NCI-H2029 treated with DMSO at 0.1 percent for 48 hours (cell line): ENCODE results near the gene EHMT1.
"Not testable (repeated sequence)": the region's sequence is repeated elsewhere in the genome, so short reads cannot be mapped to it uniquely, and the experiment has no call there.

Experiments
- DNase-seq: peaks from one replicate; lab custom pipeline; 2025; lab: John Stamatoyannopoulos, UW

The EHMT1 gene

DNA sequence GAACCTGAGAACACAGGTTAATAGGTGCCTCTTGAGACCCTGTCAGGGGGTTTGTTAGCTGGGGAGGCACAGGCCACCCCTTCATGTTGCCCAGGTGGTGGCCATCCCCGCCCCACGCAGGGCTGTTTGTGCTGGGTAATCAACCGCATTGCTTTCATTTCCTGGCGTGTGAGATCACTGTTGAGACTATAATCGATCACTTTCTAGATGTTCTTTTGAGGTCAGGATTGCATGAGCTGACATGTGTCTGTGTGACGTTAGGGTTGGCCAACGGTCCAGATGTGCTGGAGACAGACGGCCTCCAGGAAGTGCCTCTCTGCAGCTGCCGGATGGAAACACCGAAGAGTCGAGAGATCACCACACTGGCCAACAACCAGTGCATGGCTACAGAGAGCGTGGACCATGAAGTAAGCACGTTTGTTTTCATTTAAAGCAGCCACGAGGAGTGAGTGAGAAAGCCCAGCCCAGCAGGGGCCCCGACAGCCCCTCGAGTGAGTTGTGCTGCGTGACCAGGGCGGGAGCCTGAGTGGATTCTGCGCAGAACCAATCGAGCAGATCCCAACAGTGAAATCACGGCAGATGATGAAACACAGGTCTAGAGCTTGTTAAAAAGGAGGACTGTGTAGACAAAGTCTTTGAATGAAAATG lies 143.7 kb downstream of the EHMT1 start:
- DNase-seq: no peak

DNA sequence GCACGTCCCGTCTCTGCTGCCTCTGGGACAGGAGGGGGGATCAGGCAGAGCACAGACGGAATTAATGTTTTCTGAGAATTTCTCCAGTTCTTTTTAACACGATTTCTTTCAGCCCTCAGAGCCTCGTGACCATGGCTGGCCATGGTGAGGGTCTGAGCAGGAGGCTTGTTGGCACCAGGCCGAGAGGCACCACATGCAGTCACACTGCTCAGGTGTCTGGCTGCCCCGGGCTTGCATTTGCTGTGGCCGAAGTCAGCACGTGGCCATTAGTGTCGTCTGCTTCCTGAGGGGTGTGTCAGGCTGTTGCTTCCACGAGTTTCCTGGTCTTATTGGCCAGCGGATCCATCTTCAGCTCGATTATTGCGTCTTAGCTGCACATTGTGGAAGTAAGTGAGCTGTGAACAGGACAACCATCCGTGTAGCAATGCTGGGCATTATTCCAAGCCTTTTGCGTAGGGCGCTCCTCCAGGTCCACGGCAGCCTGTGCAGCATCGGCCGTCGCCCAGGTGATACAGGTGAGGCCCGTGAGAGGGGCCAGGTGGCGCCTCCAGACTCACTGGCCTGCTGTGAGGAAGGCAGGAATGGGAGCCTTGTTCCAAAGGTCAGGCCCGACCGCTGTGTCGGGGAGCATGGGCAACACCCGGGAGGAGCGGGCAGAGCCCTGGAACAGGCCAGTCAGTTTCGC lies 144.6 kb downstream of the EHMT1 start:
- DNase-seq: peak; percentile 3

DNA sequence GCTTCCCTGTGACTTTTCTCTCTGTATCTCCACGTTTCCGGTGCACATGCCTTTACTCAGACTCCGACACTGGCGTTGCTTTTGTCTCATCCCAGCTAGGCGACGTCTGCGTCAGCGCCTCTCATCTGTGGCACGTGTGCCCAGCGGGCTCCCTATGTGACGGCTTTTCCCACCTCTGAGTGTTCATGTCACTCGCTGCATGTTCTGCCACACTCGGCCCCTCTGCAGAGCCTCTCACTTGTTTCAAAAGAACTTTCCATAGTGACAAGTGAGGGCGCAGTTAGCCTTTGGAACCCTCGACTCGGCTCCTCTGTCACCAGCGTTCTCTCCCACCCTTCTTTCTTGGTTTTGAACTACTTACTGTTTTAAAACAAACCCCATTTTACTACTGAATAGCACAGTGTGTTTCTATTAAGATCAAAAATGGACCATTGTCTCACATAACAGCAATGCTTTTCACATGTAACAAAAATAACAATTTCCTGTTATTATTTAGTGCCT lies 145.4 kb downstream of the EHMT1 start:
- DNase-seq: no peak

DNA sequence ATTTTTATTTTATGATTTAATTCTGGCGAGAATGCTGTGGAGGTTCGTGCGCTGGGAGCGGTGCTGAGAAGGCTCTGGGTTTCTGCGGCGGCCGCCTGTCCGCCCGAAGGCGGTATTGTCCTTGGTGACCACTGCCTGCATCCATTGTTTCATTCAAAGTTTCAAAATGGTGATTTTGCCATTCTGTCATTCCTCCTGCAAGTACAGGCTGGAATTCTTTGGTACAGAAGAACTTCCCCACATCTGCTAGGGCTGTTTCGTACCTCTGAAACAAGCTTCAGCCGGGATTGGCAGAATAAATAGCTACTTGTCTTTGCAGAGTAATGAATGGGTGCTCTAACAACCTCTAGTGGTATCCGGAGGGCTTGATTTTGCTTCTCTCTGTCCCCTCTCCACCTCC lies 146.2 kb downstream of the EHMT1 start:
- no peak for DNase-seq

DNA sequence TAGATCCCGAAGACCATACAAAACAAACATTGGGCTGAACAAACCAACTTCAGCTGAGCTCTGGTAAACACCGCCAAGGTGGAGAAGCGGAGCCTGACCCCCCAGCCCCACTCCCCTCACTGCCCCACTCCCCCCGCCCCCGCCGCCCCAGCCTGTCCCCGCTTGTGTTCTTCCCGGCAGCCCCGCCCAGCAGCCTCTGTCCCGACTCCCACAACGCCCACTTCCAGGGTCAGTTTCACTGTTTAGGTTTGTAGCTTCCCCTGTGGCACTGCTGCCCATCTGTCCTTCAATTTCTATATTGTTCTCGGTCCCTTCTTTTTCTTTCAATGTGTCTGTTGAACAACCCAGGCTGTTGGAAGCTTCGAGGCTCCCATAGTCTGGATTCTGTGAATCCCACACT lies 146.7 kb downstream of the EHMT1 start:
- no peak for DNase-seq

DNA sequence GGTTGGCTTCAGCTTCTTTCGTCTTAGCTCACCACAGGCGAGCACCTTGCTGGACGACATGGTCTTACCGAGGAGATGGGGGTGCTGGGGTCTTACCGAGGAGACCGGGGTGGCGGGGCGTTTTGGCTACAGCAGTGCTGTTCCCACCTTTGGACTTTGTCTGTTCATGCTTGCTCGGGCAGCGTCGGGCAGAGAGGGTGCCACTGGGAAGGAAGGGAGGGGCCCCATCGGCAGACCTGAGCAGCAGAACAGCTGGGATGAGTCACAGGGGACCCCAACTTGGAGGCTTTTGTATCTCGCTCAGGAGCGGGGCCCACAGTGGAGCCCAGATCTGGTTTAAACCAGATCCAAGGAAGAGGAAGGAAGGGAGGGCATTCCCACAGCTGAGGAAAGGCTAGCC lies 152.8 kb downstream of the EHMT1 start:
- DNase-seq: no peak

DNA sequence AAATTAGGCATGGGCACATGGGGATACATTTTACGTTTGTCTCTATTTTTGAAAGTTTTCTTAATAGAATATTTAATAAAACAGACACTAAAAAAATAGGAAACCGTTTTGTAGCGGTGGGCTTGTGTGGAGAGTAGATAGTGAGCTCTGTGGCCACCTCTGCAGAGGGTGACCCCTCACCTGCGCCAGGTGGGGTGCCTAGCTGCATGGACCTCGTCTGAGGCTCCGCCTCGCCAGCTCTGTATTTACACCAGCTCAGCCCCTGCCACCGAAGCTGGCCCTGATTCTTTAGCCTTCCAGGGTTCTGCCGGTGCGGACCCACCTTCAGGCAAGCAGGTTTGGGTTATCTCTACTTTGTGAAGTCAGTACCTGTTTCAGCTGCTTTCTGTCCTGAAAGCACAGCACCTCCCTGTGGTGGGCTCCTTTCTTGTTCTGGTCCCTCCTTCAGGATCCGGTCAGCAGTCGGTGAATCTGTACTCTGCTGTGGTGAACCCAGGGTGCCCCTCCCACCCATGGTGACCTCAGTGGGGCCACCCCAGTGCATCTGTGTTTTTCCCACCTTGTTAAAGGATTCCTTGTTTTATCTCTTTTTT lies 153.6 kb downstream of the EHMT1 start:
- no peak for DNase-seq

DNA sequence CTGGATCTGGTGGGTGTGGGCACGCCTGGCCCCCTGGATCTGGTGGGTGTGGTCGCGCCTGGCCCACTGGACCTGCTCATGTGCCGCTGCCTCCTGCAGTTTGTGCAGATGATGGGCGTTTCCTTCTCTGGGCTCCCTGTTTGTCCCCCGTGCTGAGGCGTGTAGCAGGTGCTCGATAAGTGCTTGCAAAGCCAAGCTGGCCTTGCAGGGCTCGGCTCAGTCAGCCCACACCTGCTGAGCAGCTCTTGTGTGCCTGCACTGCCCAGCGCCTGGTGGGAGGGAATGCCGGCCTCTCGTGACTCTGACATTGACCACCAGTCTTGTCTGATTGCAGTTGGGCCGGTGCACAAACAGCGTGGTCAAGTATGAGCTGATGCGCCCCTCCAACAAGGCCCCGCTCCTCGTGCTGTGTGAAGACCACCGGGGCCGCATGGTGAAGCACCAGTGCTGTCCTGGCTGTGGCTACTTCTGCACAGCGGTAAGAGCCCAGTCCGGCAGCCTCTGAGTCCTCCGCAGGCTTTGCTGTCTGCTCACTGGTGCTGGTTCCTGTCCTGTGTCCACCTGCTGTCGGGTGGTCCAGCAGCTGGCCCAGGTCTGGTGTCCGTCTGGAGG lies 156.1 kb downstream of the EHMT1 start:
- DNase-seq: no peak

DNA sequence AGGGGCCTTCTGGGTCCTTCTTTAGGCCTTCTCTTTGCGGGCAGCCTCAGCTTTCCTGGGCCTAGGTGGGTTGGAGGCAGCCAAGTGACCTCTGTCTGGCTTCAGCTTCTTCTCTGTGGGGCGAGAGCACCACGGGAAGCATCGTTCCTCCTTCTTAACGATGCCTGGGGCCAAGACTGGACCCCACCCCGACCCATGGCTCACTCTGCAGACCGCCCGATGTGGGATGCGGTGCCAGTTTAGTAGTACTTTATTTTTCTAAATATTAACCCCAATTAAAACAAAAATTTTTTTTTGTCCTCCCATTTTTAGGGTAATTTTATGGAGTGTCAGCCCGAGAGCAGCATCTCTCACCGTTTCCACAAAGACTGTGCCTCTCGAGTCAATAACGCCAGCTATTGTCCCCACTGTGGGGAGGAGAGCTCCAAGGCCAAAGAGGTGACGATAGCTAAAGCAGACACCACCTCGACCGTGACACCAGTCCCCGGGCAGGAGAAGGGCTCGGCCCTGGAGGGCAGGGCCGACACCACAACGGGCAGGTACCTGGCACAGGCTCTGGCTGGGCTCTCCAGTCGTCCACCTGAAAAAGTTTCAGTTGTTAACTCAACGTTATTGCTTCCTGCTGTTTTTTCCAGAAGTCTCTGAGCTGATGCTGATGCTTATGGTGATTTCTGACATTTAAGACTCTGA lies 157.6 kb downstream of the EHMT1 start:
- no peak for DNase-seq

DNA sequence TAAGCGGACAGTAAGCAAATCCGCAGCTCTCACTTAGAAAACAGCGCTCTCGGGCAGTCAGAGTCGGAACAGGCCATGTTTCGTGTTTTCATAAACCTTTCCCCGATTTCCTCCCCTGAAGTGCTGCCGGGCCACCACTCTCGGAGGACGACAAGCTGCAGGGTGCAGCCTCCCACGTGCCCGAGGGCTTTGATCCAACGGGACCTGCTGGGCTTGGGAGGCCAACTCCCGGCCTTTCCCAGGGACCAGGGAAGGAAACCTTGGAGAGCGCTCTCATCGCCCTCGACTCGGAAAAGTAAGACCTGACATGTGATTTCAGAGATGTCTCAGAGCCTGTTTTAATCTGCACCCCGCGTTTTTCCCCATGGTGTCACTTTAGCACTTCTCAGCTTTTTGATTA lies 159.0 kb downstream of the EHMT1 start:
- DNase-seq: no peak

DNA sequence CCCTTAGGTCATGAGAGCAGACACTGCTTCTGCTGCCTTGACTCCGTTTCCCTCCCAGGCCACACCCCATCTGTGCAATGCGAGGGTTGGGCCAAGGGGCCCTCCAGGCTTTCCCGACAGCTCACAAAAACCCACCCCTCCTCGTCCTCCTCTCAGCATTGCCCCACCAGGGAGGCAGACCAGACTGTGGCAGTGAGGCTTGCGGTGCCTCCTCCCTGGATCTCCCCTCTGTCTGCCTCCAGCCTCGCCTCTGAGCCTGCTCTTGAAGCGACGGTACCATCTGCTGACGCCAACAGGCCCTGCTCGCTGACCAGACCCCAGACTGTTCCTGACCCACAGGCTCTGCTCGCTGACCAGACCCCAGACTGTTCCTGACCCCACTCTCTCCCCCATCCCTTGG lies 159.5 kb downstream of the EHMT1 start:
- DNase-seq: no peak

DNA sequence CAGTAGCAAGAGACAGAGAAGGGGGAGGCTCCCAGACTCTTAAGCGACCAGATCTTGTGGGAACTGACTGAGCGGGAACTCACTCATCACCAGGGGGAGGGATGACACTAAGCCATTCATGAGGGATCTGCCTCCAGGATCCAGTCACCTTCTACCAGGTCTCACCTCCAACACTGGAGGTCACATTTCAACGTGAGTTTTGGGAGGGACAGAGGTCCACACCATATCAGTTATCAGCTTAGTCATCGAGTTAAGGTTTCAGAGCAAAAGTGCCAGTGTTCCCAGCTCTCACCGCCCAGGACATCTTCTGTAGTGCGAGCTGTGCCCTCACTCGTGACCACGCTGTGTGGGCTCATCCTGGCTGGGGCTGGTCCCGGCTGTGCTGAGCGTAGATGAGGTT lies 160.1 kb downstream of the EHMT1 start:
- DNase-seq: no peak

DNA sequence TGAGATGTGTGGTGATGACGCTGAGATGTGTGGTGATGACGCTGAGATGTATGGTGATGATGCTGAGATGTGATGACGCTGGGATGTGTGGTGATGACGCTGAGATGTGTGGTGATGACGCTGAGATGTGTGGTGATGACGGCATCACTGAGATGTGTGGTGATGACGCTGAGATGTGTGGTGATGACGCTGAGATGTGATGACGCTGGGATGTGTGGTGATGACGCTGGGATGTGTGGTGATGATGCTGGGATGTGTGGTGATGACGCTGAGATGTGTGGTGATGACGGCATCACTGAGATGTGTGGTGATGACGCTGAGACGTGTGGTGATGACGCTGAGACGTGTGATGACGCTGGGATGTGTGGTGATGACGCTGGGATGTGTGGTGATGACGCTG lies 161.2 kb downstream of the EHMT1 start:
- DNase-seq: not testable (repeated sequence)

DNA sequence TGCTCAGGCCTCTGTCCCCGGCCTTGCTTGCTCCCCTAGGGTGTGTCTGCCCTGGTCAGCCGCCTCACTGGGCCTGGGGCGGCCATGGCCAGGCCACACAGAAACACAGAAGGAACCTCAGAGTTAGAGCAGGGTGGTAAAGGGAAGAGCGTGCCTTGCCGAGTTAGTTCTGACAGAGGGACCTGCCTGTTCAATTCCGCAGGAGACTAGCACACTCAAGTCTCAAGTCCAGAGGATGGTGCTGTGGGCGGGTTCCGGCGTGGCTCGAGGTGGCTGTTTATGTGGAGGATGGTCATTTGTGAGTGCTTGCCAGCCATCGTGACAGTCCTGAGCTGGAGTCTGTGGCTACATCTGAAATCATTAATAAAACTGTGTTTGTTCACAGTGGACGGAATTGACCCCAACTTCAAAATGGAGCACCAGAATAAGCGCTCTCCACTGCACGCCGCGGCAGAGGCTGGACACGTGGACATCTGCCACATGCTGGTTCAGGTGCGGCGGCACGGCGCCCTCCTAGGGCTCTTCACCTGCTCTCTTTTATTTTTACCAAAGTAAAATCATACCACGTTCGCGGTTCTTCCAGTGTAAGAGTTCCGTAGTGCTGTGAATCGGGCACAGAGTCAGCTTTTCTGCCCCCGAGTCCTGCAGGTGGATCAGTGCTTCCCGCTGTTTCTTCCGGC lies 163.2 kb downstream of the EHMT1 start:
- DNase-seq: no peak

DNA sequence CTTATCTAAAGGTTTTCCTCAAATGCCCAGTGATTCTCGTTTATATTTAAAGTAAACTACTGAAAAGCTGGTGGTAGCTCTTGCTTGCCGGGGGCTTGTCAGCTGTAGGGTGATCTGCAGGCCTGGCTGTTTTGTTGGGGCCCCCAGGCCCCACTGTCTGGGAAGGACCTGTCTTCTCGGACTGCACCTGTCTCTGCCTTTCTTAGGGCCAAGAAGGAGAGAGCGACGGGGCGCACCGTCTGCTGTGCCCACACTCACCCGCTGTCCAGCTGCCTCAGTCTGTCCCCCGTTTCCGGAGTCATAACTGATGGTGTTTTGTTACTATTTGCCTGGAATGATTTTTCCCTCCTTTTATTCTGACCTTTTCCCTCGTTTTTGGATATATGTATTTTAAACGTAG lies 164.7 kb downstream of the EHMT1 start:
- DNase-seq: no peak

DNA sequence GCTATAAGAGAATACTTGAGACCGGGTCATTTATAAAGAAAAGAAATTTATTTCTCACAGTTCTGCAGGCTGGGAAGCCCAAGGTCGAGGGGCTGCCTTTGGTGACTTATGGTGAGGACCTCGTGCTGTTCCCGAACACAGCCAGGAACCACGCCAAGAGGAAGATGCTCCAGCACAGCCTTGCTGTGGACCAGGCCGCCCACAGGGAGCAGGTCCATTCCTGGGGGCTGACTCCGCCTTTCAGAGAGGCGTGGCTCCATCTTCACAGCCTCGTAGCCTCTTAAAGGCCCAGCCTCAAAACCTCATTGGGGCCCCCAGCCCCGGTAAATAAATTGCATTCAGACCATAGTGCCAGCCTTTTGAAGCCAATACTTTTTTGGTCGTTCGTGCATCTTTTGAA lies 165.2 kb downstream of the EHMT1 start:
- no peak for DNase-seq

DNA sequence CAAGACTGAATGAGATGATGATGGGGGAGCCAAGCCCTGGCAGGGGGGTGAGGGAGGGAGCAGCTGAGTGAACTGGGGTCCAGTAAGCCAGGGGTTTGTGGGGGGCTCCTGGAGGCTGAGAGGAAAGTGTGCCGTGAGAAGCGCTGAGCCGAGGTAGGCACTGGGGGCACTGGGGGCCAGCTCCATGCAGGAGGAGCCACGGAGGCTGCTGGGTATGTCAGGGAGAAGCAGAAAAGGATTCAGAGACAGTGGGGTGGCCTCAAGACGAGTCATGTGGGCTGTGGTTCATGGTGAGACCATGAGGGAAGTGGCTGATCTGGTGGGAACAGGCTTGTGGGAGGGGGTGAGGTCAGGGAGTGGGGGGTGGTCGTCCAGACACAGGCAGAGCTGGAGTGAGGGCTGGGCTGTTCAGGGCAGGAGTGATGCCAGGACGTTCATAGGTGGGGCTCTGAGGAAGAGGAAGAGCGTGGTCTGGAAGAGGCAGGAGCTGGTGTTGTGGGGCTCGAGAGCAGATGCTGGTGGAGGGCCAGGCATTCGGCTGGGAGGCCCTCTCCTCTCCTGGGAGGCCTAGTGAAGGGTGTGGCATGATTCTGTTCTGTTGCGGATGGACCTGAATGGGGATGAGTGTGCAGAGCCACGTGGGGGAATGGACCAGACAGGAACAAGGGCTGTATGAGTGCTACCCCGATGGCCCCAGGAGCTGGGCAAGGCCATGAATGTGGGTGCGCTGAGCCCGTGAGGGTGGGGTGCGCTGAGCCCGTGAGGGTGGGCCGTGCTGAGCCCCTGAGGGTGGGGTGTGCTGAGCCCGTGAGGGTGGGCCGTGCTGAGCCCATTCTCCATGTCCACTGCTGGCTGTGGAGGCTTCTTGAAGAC lies 166.1 kb downstream of the EHMT1 start:
- no peak for DNase-seq

DNA sequence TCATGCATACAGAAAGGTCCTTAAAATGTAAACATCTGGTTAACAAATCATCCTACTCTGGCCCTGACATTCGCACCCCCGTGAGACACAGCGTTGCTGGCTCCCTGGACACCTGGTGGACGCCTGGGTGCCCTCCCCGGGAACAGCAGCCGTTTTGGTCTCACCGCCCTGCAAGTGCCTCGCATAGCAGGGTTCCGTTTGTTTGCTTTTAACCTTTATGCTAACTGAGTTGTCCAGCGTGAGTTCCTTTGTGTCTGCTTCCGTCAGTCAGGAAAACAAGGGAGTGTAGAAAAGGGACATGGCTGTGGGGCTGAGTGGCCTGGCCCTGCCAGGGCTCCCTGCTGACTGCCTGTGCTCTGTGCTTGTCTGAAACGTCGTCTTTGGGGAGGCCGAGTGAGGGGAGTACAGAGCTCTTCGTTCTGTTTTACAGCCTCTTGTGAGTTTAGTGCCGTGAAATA lies 166.9 kb downstream of the EHMT1 start:
- DNase-seq: no peak

DNA sequence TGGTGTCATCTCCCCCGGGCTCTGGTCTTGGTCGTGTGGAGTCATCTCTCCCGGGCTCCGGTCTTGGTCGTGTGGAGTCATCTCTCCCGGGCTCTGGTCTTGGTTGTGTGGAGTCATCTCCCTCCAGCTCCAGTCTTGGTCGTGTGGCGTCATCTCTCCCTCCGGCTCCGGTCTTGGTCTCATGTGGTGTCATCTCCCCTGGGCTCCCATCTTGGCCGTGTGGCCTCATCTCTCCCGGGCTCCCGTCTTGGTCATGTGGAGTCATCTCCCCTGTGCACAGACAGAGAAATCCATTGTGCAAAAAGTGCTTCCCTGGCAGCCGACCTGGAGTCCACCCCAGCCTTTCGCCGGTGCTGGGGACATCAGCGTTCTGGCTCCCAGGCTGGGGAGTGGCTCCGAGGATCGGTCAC lies 167.7 kb downstream of the EHMT1 start:
- DNase-seq: no peak

DNA sequence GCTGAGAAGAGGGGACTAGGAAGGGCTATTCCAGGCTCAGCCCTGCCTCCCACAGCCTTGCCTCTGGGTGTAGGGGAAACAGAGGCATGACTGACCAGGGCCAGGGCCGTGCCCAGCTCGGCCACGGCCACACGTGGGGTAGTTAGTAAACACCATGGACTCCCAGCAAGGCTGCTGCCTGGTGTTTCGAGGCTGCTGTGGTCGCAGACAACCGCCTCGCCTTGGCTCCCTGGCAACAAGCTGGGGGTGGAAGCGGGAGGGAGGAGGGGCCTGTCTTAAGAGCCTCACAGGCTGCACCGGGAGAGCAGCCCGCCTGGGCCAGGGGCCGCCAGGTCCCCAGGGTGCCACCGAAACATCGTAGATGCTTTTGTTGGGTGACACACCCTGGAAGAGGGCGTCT lies 168.6 kb downstream of the EHMT1 start:
- DNase-seq: no peak
